H1 (cell line): ENCODE results near the gene ROBO2. TPM values are rescaled to one million over a fixed set of nuclear protein-coding genes. Genes with fewer than 3 reads are reported as not detected.

ENCODE experiments used
- CTCF ChIA-PET: fragments of 300-600 bp; sonication (Branson Sonifier 250); formaldehyde crosslinking; loops from one replicate; lab custom pipeline; 2021; ENCODE audit not compliant: partially characterized antibody; lab: Charles Lee
- POLR2A ChIA-PET: fragments of 300-600 bp; sonication (Branson Sonifier 250); formaldehyde crosslinking; loops from one replicate; lab custom pipeline; 2021; ENCODE audit warnings: inconsistent platforms; ENCODE audit not compliant: partially characterized antibody; lab: Charles Lee
- DNase-seq, 2 experiments: peaks; one replicate each; pipeline versions ENCODE4 v3.0.0 to v3.0.0-alpha.2; 2010 to 2022; ENCODE audit warnings: low spot score in 2 of 2, low read depth in 1 of 2, mixed read lengths in 1 of 2
- FAIRE-seq: peaks from 2 replicates; lab custom pipeline; 2011; peaks lifted over from hg19 to GRCh38; lab: Jason Lieb, UNC
- H2AFZ ChIP-seq: 2 replicates; pipeline ENCODE4 v1.8.1; 2012; ENCODE audit warnings: low read length, inconsistent platforms
- H2AK5ac ChIP-seq: 2 replicates; pipeline ENCODE4 v1.6.1; 2013; ENCODE audit warnings: low read depth, low read length
- H2BK120ac ChIP-seq: replicated peaks from 2 replicates; pipeline ENCODE3; 2013; ENCODE audit warnings: low read depth, low read length, inconsistent platforms
- H2BK12ac ChIP-seq: 2 replicates; pipeline ENCODE4 v1.6.1; 2013; ENCODE audit warnings: low read depth, low read length
- H2BK15ac ChIP-seq: 2 replicates; pipeline ENCODE4 v1.6.1; 2013; ENCODE audit warnings: low read length
- H2BK20ac ChIP-seq: 2 replicates; pipeline ENCODE4 v1.6.1; 2013; ENCODE audit warnings: low read length
- H2BK5ac ChIP-seq: 2 replicates; pipeline ENCODE4 v1.6.1; 2013; ENCODE audit warnings: low read depth, low read length
- H3K14ac ChIP-seq: 2 replicates; pipeline ENCODE4 v1.6.1; 2013; ENCODE audit warnings: inconsistent platforms; ENCODE audit not compliant: insufficient read length
- H3K18ac ChIP-seq: 2 replicates; pipeline ENCODE4 v1.6.1; 2013; ENCODE audit warnings: low read length; ENCODE audit errors: extremely low read depth
- H3K23ac ChIP-seq: 2 replicates; pipeline ENCODE4 v1.6.1; 2013; ENCODE audit warnings: inconsistent platforms; ENCODE audit not compliant: insufficient read length
- H3K23me2 ChIP-seq: 2 replicates; pipeline ENCODE4 v1.6.1; 2013; ENCODE audit warnings: low read depth, low read length
- H3K27ac ChIP-seq: 2 replicates; pipeline ENCODE4 v1.6.1; 2011; ENCODE audit warnings: low read depth, low read length, inconsistent platforms
- H3K27me3 ChIP-seq, 4 experiments: replicated peaks in 1 of 4; 1 replicate in 1 of 4; 2 replicates in 3 of 4; pipeline versions ENCODE4 v1.6.1 to v1.8.1; 2011 to 2013; ENCODE audit warnings: low read length in 3 of 4, mild to moderate bottlenecking in 3 of 4, inconsistent platforms in 2 of 4, mixed read lengths in 2 of 4, moderate library complexity in 1 of 4; ENCODE audit not compliant: control insufficient read depth in 3 of 4, insufficient read depth in 3 of 4; ENCODE audit errors: extremely low read depth in 1 of 4
- H3K36me3 ChIP-seq, 4 experiments: 2 replicates each; pipeline versions ENCODE4 v1.6.1 to v1.8.1; 2011 to 2013; ENCODE audit warnings: mild to moderate bottlenecking in 4 of 4, low read length in 3 of 4, moderate library complexity in 2 of 4, control low read depth in 1 of 4, inconsistent platforms in 1 of 4; ENCODE audit not compliant: insufficient read depth in 4 of 4, control insufficient read depth in 2 of 4
- H3K4ac ChIP-seq: replicated peaks from 2 replicates; pipeline ENCODE3; 2013; ENCODE audit warnings: low read length, low read depth, mixed read lengths, inconsistent platforms; ENCODE audit not compliant: insufficient read length
- H3K4me1 ChIP-seq, 4 experiments: replicated peaks in 1 of 4; 1 replicate in 1 of 4; 2 replicates in 3 of 4; pipeline versions ENCODE4 v1.6.1 to v1.8.1; 2011 to 2013; ENCODE audit warnings: low read length in 3 of 4, inconsistent platforms in 2 of 4, mixed read lengths in 1 of 4; ENCODE audit not compliant: insufficient read depth in 4 of 4, control insufficient read depth in 3 of 4
- H3K4me2 ChIP-seq, 2 experiments: 2 replicates each; pipeline versions ENCODE4 v1.6.1 to v1.8.1; 2011 to 2013; ENCODE audit warnings: low read depth in 2 of 2, low read length in 2 of 2, control low read depth in 1 of 2, inconsistent platforms in 1 of 2, mild to moderate bottlenecking in 1 of 2; ENCODE audit not compliant: insufficient read depth in 1 of 2
- H3K4me3 ChIP-seq, 4 experiments: fragments of 200-600, 300-600 bp in 1 of 4; sonication (generic), shearing (Covaris generic), sonication (Bioruptor Twin) in 1 of 4; 2 replicates each; pipeline versions ENCODE4 v1.5.1 to v1.8.1; 2011 to 2016; ENCODE audit warnings: low read length in 4 of 4, low read depth in 3 of 4, control low read depth in 2 of 4, inconsistent platforms in 2 of 4, mild to moderate bottlenecking in 2 of 4, mixed read lengths in 1 of 4, moderate library complexity in 1 of 4; ENCODE audit not compliant: insufficient read depth in 2 of 4; ENCODE audit errors: extremely low read depth in 1 of 4
- H3K56ac ChIP-seq: replicated peaks from 2 replicates; pipeline ENCODE3; 2013; ENCODE audit warnings: low read depth, mild to moderate bottlenecking, mixed read lengths, low read length, inconsistent platforms; ENCODE audit not compliant: insufficient read length
- H3K79me1 ChIP-seq: 2 replicates; pipeline ENCODE4 v1.6.1; 2013; ENCODE audit warnings: low read depth, low read length, control low read depth
- H3K79me2 ChIP-seq, 2 experiments: 2 replicates each; pipeline versions ENCODE4 v1.6.1 to v1.8.1; 2012 to 2013; ENCODE audit warnings: low read length in 2 of 2, mild to moderate bottlenecking in 2 of 2, inconsistent platforms in 1 of 2; ENCODE audit not compliant: insufficient read depth in 2 of 2, control insufficient read depth in 1 of 2
- H3K9ac ChIP-seq, 4 experiments: replicated peaks in 1 of 4; 1 replicate in 1 of 4; 2 replicates in 3 of 4; pipeline versions ENCODE4 v1.6.1 to v1.8.1; 2011 to 2013; ENCODE audit warnings: low read depth in 3 of 4, low read length in 3 of 4, control low read depth in 2 of 4, mild to moderate bottlenecking in 2 of 4, moderate library complexity in 2 of 4, inconsistent platforms in 1 of 4; ENCODE audit errors: extremely low read depth in 1 of 4
- H3K9me3 ChIP-seq, 2 experiments: 2 replicates each; pipeline versions ENCODE4 v1.6.1 to v1.8.1; 2012 to 2013; ENCODE audit warnings: mild to moderate bottlenecking in 2 of 2, moderate library complexity in 2 of 2, control low read depth in 1 of 2, inconsistent platforms in 1 of 2, low read depth in 1 of 2, low read length in 1 of 2, mixed read lengths in 1 of 2; ENCODE audit not compliant: insufficient read depth in 2 of 2
- H4K20me1 ChIP-seq, 2 experiments: replicated peaks in 1 of 2; 2 replicates each; pipeline versions ENCODE3 to v1.8.1; 2011 to 2013; ENCODE audit warnings: inconsistent platforms in 2 of 2, low read length in 2 of 2, mild to moderate bottlenecking in 1 of 2; ENCODE audit not compliant: insufficient read depth in 2 of 2, control insufficient read depth in 1 of 2
- H4K5ac ChIP-seq: 2 replicates; pipeline ENCODE4 v1.6.1; 2013; ENCODE audit warnings: low read length, low read depth, mixed read lengths, inconsistent platforms; ENCODE audit not compliant: insufficient read length
- H4K8ac ChIP-seq: 2 replicates; pipeline ENCODE4 v1.8.0; 2013; ENCODE audit warnings: mild to moderate bottlenecking, moderate library complexity, low read length, inconsistent platforms; ENCODE audit not compliant: insufficient read depth; ENCODE audit errors: extremely low read depth
- H4K91ac ChIP-seq: replicated peaks from 2 replicates; pipeline ENCODE3; 2013; ENCODE audit warnings: low read length, mixed read lengths, inconsistent platforms; ENCODE audit not compliant: insufficient read length
- BRCA1 ChIP-seq: IDR thresholded peaks from 2 replicates; pipeline ENCODE4 v1.6.1; 2012; ENCODE audit warnings: low read depth, low read length, improper control_type of control experiment
- CREB1 ChIP-seq: IDR thresholded peaks from 2 replicates; pipeline ENCODE4 v1.6.1; 2012; ENCODE audit warnings: inconsistent platforms
- GABPA ChIP-seq: IDR thresholded peaks from 2 replicates; pipeline ENCODE4 v1.6.1; 2011; ENCODE audit warnings: mild to moderate bottlenecking, low read length, moderate library complexity, borderline replicate concordance; ENCODE audit not compliant: insufficient read depth
- MAFK ChIP-seq: IDR thresholded peaks from 2 replicates; pipeline ENCODE4 v1.6.1; 2012; ENCODE audit warnings: low read depth, mild to moderate bottlenecking, improper control_type of control experiment, low read length
- PHF8 ChIP-seq: fragments of 200-600 bp; sonication (generic); conservative IDR thresholded peaks from 2 replicates; pipeline ENCODE4 v1.7.1; 2012; ENCODE audit warnings: low read depth, mild to moderate bottlenecking, inconsistent platforms, low read length, moderate library complexity
- POLR2A ChIP-seq, 2 experiments: IDR thresholded peaks; 1 replicate in 1 of 2; 2 replicates in 1 of 2; pipeline ENCODE4 v1.6.1; 2011; ENCODE audit warnings: low read depth in 2 of 2, low read length in 2 of 2, mild to moderate bottlenecking in 2 of 2; ENCODE audit errors: control extremely low read depth in 1 of 2
- SIRT6 ChIP-seq: IDR thresholded peaks from one replicate; pipeline ENCODE4 v1.7.1; 2012; ENCODE audit warnings: low read length, inconsistent platforms
- TCF12 ChIP-seq: IDR thresholded peaks from 2 replicates; pipeline ENCODE4 v1.6.1; 2011; ENCODE audit warnings: low read depth, mild to moderate bottlenecking, low read length
- WGBS, 2 experiments: shearing (Covaris generic) in 1 of 2; methylation state at CpG; one replicate each; pipeline versions ENCODE4 v1.1.6 to v1.1.7; 2013 to 2015; ENCODE audit warnings: low lambda C conversion rate in 2 of 2, mixed read lengths in 2 of 2, inconsistent platforms in 1 of 2, low coverage in 1 of 2, missing lambda C conversion rate in 1 of 2; ENCODE audit not compliant: insufficient replicate concordance in 2 of 2, insufficient coverage in 1 of 2, insufficient read length in 1 of 2; ENCODE audit errors: extremely low coverage in 1 of 2, missing lambda C conversion rate in 1 of 2; 5-methylcytosine and 5-hydroxymethylcytosine counted together
- polyA plus RNA-seq, 7 experiments: library from polyadenylated mRNA; depleted of rRNA in 3 of 7; stranded (reverse) in 5 of 7; unstranded in 2 of 7; fragments of >200 nt in 5 of 7; fragments of 200-250 nt in 2 of 7; gene quantifications; 1 replicate in 5 of 7; 2 replicates in 1 of 7; 4 replicates in 1 of 7; pipeline versions ENCODE4 v1.2.1 to v1.2.3, GENCODE V29; 2011 to 2013; ENCODE audit warnings: missing spikeins in 2 of 7, mixed read lengths in 2 of 7
- total RNA-seq: library from RNA; stranded (reverse); fragmentation: NEBNext Ultra II Directional; extraction: Animal tissue kit (Norgen Biotek cat#: 25700); gene quantifications from 2 replicates; pipeline ENCODE4 v1.2.1, GENCODE V29; 2021

Gene ROBO2
- total and polyA plus RNA-seq, 2 of the 8 experiments (the other 6 are each of a cell fraction or from before 2014, with no cell fraction given): 1.5 to 2.9 TPM

GRCh38 chr3:77427528-77427927, 387.6 kb downstream of the ROBO2 start:
- no peak overlapping the region for H4K8ac ChIP-seq
- no peaks in the 10 kb centered on the region for H3K4me1 ChIP-seq
- H2AFZ ChIP-seq: no peak overlapping the region
- H4K91ac ChIP-seq: no peak overlapping the region
- no peaks in the 10 kb centered on the region for H3K79me2 ChIP-seq
- no peak overlapping the region for H2BK15ac ChIP-seq
- H3K79me1 ChIP-seq: no peaks in the 10 kb centered on the region
- no peak overlapping the region for H3K9ac ChIP-seq
- H3K9me3 ChIP-seq: no peaks in the 10 kb centered on the region
- H2BK5ac ChIP-seq: no peak overlapping the region
- 83% methylated on average over 3 of the region's 3 CpGs; no CpG with 5 or more reads in 1 of the 2 experiments for WGBS, 2 experiments
- no peak overlapping the region for H3K18ac ChIP-seq
- no peak overlapping the region for H3K4me2 ChIP-seq
- no peak overlapping the region for H2BK20ac ChIP-seq
- ChIA-PET POLR2A (no interaction called here), CTCF (interaction anchor here (1.2 kb wide), 1 partner anchor 13 kb away, joined by 5 read pairs; no protein-coding TSS in a partner anchor)
- no peak overlapping the region for H3K23ac ChIP-seq
- FAIRE-seq (no peak), DNase-seq (no peak)
- no peak overlapping the region for H3K4me3 ChIP-seq
- H3K27me3 ChIP-seq: no peaks in the 10 kb centered on the region
- no peak overlapping the region for H4K5ac ChIP-seq
- no peak overlapping the region for H3K14ac ChIP-seq
- no peak overlapping the region for H3K27ac ChIP-seq
- no peak overlapping the region for H2AK5ac ChIP-seq
- no peaks in the 10 kb centered on the region for H3K23me2 ChIP-seq
- H3K4ac ChIP-seq: no peak overlapping the region
- H2BK120ac ChIP-seq: no peak overlapping the region
- H3K36me3 ChIP-seq: no peaks in the 10 kb centered on the region
- no peaks in the 10 kb centered on the region for H4K20me1 ChIP-seq
- H2BK12ac ChIP-seq: no peak overlapping the region
- TF ChIP-seq BRCA1 (no peak), SIRT6 (no peak), PHF8 (no peak), MAFK (no peak), POLR2A (IDR thresholded peaks at IDR 0.05; ENCODE audit: control extremely low read depth in 1 of 2, low read depth in 2 of 2, low read length in 2 of 2) (no peak), GABPA (no peak), CREB1 (no peak), TCF12 (no peak)
- H3K56ac ChIP-seq: no peak overlapping the region
